Measurements from ENCODE around the gene PCGF5. TPM values are rescaled to one million over a fixed set of nuclear protein-coding genes. Genes with fewer than 3 reads are reported as not detected.
"Not testable (repeated sequence)": the region's sequence is repeated elsewhere in the genome, so short reads cannot be mapped to it uniquely, and the experiment has no call there.

PCGF5 gene
- polyA plus RNA-seq, 4 donors: 34.7 to 60.2 (median 51.2) TPM

GRCh38 chr10:91294134-91294906, 73.9 kb downstream of the PCGF5 start:
- H3K36me3 ChIP-seq (ENCODE audit: control insufficient read depth in 3 of 3, insufficient read depth in 2 of 3, low read depth in 1 of 3, low read length in 3 of 3): no peaks in the 10 kb centered on the region
- H3K27me3 ChIP-seq (ENCODE audit: control insufficient read depth in 3 of 3, insufficient read depth in 3 of 3, low read length in 3 of 3): no peaks in the 10 kb centered on the region
- FAIRE-seq: no peak
- WGBS, 3 donors: 47 to 64% (median 51%) methylated on average over 3 of the region's 3 CpGs
- no peak for DNase-seq
- H3K4me1 ChIP-seq (ENCODE audit: control insufficient read depth in 3 of 3, insufficient read depth in 2 of 3, low read depth in 1 of 3, low read length in 2 of 3): peaks cover 0 to 6% (median 0%) of the 10 kb centered on the region in 3 donors
- no peaks in the 10 kb centered on the region for H3K9me3 ChIP-seq (ENCODE audit: control insufficient read depth in 2 of 2, insufficient read depth in 1 of 2, low read depth in 1 of 2, low read length in 1 of 2)
- H3K4me3 ChIP-seq (ENCODE audit: low read depth in 1 of 3, low read length in 3 of 3): no peak overlapping the region
- H3K27ac ChIP-seq (ENCODE audit: low read depth in 1 of 3, low read length in 2 of 3): no peak overlapping the region

DNA sequence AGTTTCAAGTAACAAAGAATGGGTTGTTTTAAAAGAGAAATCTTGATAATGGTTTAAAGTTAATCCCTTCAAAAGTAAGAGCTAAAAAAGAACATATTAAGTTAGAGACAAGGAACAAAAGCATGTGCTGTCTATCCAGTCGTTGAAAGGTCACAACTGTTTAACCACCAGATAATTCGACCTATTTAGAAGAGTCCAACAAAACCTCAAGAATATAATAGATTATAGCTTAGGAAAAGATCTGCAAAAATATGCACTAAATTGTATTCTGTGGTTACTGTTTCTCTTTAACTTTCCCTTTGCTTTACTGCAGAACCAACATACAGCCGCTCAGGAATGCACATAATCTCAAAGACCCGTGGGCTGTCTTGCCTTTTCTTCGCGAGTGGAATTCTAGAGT, 74.9 kb downstream of the PCGF5 start:
- H3K27ac ChIP-seq (ENCODE audit: low read depth in 1 of 3, low read length in 2 of 3): no peak overlapping the region
- H3K36me3 ChIP-seq (ENCODE audit: control insufficient read depth in 3 of 3, insufficient read depth in 2 of 3, low read depth in 1 of 3, low read length in 3 of 3): no peaks in the 10 kb centered on the region
- no peak overlapping the region for H3K4me3 ChIP-seq (ENCODE audit: low read depth in 1 of 3, low read length in 3 of 3)
- FAIRE-seq (no peak), DNase-seq (no peak)
- WGBS, 3 donors: 83 to 91% (median 86%) methylated on average over 6 of the region's 6 CpGs
- H3K27me3 ChIP-seq (ENCODE audit: control insufficient read depth in 3 of 3, insufficient read depth in 3 of 3, low read length in 3 of 3): no peaks in the 10 kb centered on the region
- peaks cover 0 to 6% (median 0%) of the 10 kb centered on the region in 3 donors for H3K4me1 ChIP-seq (ENCODE audit: control insufficient read depth in 3 of 3, insufficient read depth in 2 of 3, low read depth in 1 of 3, low read length in 2 of 3)
- H3K9me3 ChIP-seq (ENCODE audit: control insufficient read depth in 2 of 2, insufficient read depth in 1 of 2, low read depth in 1 of 2, low read length in 1 of 2): no peaks in the 10 kb centered on the region

GRCh38 chr10:91296471-91296870, 76.0 kb downstream of the PCGF5 start:
- FAIRE-seq: no peak
- WGBS, 3 donors: 31 to 41% (median 31%) methylated on average over 2 of the region's 2 CpGs
- Histone ChIP-seq H3K9me3 (ENCODE audit: control insufficient read depth in 2 of 2, insufficient read depth in 1 of 2, low read depth in 1 of 2, low read length in 1 of 2) (no peaks in the 10 kb centered on the region), H3K4me3 (ENCODE audit: low read depth in 1 of 3, low read length in 3 of 3) (no peak overlapping the region), H3K36me3 (ENCODE audit: control insufficient read depth in 3 of 3, insufficient read depth in 2 of 3, low read depth in 1 of 3, low read length in 3 of 3) (no peaks in the 10 kb centered on the region), H3K27ac (ENCODE audit: low read depth in 1 of 3, low read length in 2 of 3) (no peak overlapping the region), H3K4me1 (ENCODE audit: control insufficient read depth in 3 of 3, insufficient read depth in 2 of 3, low read depth in 1 of 3, low read length in 2 of 3) (peaks cover 0 to 6% (median 0%) of the 10 kb centered on the region in 3 donors), H3K27me3 (ENCODE audit: control insufficient read depth in 3 of 3, insufficient read depth in 3 of 3, low read length in 3 of 3) (no peaks in the 10 kb centered on the region)
- peak; percentile 63 for DNase-seq

DNA sequence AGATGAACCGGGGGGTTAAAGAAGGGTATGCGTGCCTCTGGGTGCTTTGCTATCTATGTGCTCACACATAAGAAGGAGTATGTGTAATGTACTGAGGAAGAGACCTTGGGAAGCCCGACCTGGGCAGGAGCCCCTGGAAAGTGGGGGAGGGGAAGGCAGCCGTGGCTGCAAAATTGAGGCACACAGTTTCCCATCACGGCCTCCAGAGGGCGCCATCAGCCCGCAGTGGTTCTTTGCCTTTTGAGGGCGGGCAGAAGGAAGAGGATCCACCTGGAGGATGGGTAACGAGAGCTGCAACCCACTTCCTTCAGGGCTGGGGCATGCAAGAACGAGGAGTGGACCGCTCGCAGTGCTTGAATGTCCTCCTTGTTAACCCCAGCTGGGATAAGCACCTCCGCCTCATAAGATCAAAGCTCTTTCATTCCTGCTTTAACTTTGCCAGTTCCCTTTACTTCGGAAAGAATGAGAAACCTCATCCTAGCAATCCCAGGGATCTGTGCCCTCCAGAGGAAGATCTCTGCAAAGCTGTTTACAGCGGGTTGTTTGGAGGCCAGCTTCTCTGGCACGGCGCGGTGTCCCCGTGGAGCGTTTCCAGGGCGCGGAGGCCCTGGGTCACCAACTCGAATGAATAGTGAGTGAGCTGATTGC, 77.9 kb downstream of the PCGF5 start:
- FAIRE-seq (no peak), DNase-seq (peak; percentile 80 to 86)
- Histone ChIP-seq H3K27me3 (ENCODE audit: control insufficient read depth in 3 of 3, insufficient read depth in 3 of 3, low read length in 3 of 3) (no peaks in the 10 kb centered on the region), H3K36me3 (ENCODE audit: control insufficient read depth in 3 of 3, insufficient read depth in 2 of 3, low read depth in 1 of 3, low read length in 3 of 3) (no peaks in the 10 kb centered on the region), H3K27ac (ENCODE audit: low read depth in 1 of 3, low read length in 2 of 3) (no peak overlapping the region), H3K9me3 (ENCODE audit: control insufficient read depth in 2 of 2, insufficient read depth in 1 of 2, low read depth in 1 of 2, low read length in 1 of 2) (no peaks in the 10 kb centered on the region), H3K4me1 (ENCODE audit: control insufficient read depth in 3 of 3, insufficient read depth in 2 of 3, low read depth in 1 of 3, low read length in 2 of 3) (peaks cover 0 to 6% (median 0%) of the 10 kb centered on the region in 3 donors), H3K4me3 (ENCODE audit: low read depth in 1 of 3, low read length in 3 of 3) (peak overlapping the region in 2 of 3 donors; percentile 22 to 34)
- 5 to 9% (median 5%) methylated on average over 23 of the region's 23 CpGs for WGBS, 3 donors

DNA sequence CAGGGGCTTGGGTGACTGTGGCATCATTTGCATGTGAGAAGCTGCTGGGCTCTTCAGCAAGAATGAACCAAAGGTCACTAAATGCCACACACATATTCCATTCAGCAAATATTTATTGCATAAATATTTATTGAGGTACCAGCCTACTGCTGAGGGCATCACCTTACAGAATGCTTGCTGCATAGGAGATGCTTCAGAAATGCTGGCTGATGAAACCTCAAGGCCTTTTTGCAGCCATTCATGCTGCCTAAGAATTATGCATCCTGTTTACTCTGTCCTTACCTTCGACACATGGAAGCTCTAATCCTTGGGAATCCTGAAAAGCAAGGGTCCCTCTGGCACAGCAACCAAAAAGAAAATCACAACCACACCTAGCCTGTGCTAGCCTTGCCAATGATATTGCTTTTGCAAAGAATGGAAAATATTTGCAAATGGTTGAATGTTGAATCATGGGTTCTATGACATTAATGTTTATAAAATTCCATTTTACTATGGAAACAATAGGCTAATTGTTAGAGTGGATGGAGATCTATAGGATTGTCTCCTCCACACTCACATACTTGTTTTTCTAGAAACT, 79.6 kb downstream of the PCGF5 start:
- H3K27me3 ChIP-seq (ENCODE audit: control insufficient read depth in 3 of 3, insufficient read depth in 3 of 3, low read length in 3 of 3): no peaks in the 10 kb centered on the region
- H3K27ac ChIP-seq (ENCODE audit: low read depth in 1 of 3, low read length in 2 of 3): no peak overlapping the region
- 80 to 87% (median 82%) methylated on average over 1 of the region's 1 CpG for WGBS, 3 donors
- peaks cover 0 to 6% (median 0%) of the 10 kb centered on the region in 3 donors for H3K4me1 ChIP-seq (ENCODE audit: control insufficient read depth in 3 of 3, insufficient read depth in 2 of 3, low read depth in 1 of 3, low read length in 2 of 3)
- no peak for DNase-seq
- FAIRE-seq: no peak
- H3K36me3 ChIP-seq (ENCODE audit: control insufficient read depth in 3 of 3, insufficient read depth in 2 of 3, low read depth in 1 of 3, low read length in 3 of 3): no peaks in the 10 kb centered on the region
- H3K4me3 ChIP-seq (ENCODE audit: low read depth in 1 of 3, low read length in 3 of 3): no peak overlapping the region
- no peaks in the 10 kb centered on the region for H3K9me3 ChIP-seq (ENCODE audit: control insufficient read depth in 2 of 2, insufficient read depth in 1 of 2, low read depth in 1 of 2, low read length in 1 of 2)

- FAIRE-seq; H3K4me3 ChIP-seq (ENCODE audit: low read depth in 1 of 3, low read length in 3 of 3); H3K27me3 ChIP-seq (ENCODE audit: control insufficient read depth in 3 of 3, insufficient read depth in 3 of 3, low read length in 3 of 3); H3K9me3 ChIP-seq (ENCODE audit: control insufficient read depth in 2 of 2, insufficient read depth in 1 of 2, low read depth in 1 of 2, low read length in 1 of 2); H3K4me1 ChIP-seq (ENCODE audit: control insufficient read depth in 3 of 3, insufficient read depth in 2 of 3, low read depth in 1 of 3, low read length in 2 of 3); H3K27ac ChIP-seq (ENCODE audit: low read depth in 1 of 3, low read length in 2 of 3); H3K36me3 ChIP-seq (ENCODE audit: control insufficient read depth in 3 of 3, insufficient read depth in 2 of 3, low read depth in 1 of 3, low read length in 3 of 3); DNase-seq: not testable (repeated sequence)
- WGBS, 3 donors: 50 to 67% (median 51%) methylated on average over 3 of the region's 3 CpGs
Measured at GRCh38 chr10:91302946-91303345, 82.5 kb downstream of the PCGF5 start.

DNA sequence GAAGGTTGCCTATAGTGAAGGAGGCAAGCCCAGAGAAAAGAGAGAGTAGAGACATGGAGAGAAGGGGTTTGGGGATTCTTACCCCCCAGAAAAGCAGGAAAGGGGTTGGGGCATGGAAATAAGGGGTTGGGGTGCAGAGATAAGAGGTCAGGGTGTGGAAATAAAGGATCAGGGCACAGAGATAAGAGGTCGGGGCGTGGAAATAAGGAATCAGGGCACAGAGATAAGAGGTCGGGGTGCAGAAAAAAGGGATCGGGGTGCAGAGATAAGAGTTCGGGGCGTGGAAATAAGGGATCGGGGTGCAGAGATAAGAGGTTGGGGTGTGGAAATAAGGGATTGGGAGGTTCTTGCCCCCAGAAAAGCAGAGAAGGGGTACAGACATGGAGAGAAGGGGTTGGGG, 85.5 kb downstream of the PCGF5 start:
- not testable (repeated sequence) for H3K9me3 ChIP-seq (ENCODE audit: control insufficient read depth in 2 of 2, insufficient read depth in 1 of 2, low read depth in 1 of 2, low read length in 1 of 2); H3K4me1 ChIP-seq (ENCODE audit: control insufficient read depth in 3 of 3, insufficient read depth in 2 of 3, low read depth in 1 of 3, low read length in 2 of 3); H3K4me3 ChIP-seq (ENCODE audit: low read depth in 1 of 3, low read length in 3 of 3); FAIRE-seq; H3K36me3 ChIP-seq (ENCODE audit: control insufficient read depth in 3 of 3, insufficient read depth in 2 of 3, low read depth in 1 of 3, low read length in 3 of 3); H3K27me3 ChIP-seq (ENCODE audit: control insufficient read depth in 3 of 3, insufficient read depth in 3 of 3, low read length in 3 of 3); H3K27ac ChIP-seq (ENCODE audit: low read depth in 1 of 3, low read length in 2 of 3)
- DNase-seq: peak in 1 of 2 donors; percentile 48
- 11 to 52% (median 32%) methylated on average over 7 of the region's 7 CpGs for WGBS, 3 donors

DNA sequence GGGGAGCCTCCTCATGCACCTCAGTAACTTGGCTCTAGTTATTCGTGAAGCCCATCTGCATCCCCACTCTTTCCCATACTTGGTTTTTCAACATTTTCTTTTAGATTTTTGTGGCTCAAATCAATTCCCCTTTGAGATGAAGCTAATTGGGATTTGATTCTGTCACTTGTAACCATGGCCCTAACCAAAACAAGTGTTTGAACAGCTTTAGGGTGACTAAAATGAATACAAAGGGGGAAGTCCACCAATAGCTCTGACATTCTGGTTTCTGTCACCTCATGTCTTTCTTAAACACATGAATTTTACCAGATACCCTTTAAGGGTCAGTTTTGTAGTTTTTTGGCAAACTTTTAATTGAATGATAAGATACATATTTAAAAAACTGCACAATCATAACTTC, 87.0 kb downstream of the PCGF5 start:
- no peak overlapping the region for H3K27ac ChIP-seq (ENCODE audit: low read depth in 1 of 3, low read length in 2 of 3)
- H3K4me3 ChIP-seq (ENCODE audit: low read depth in 1 of 3, low read length in 3 of 3): no peak overlapping the region
- H3K27me3 ChIP-seq (ENCODE audit: control insufficient read depth in 3 of 3, insufficient read depth in 3 of 3, low read length in 3 of 3): peaks cover 0 to 2% (median 0%) of the 10 kb centered on the region in 3 donors
- no peaks in the 10 kb centered on the region for H3K4me1 ChIP-seq (ENCODE audit: control insufficient read depth in 3 of 3, insufficient read depth in 2 of 3, low read depth in 1 of 3, low read length in 2 of 3)
- 92 to 100% (median 93%) methylated on average over 1 of the region's 1 CpG for WGBS, 3 donors
- DNase-seq (no peak), FAIRE-seq (no peak)
- H3K36me3 ChIP-seq (ENCODE audit: control insufficient read depth in 3 of 3, insufficient read depth in 2 of 3, low read depth in 1 of 3, low read length in 3 of 3): no peaks in the 10 kb centered on the region
- H3K9me3 ChIP-seq (ENCODE audit: control insufficient read depth in 2 of 2, insufficient read depth in 1 of 2, low read depth in 1 of 2, low read length in 1 of 2): no peaks in the 10 kb centered on the region
